Ishikawa (cell line): ENCODE results near the gene SNAPIN.

Experiments
- CEBPB ChIP-seq: IDR thresholded peaks from 2 replicates; pipeline ENCODE4 v1.6.1; 2012
- EGR1 ChIP-seq: IDR thresholded peaks from 2 replicates; pipeline ENCODE4 v1.6.1; 2012
- EP300 ChIP-seq: IDR thresholded peaks from 2 replicates; pipeline ENCODE4 v1.6.1; 2012; ENCODE audit warnings: borderline replicate concordance
- MAX ChIP-seq: IDR thresholded peaks from 2 replicates; pipeline ENCODE4 v1.6.1; 2012
- NFIC ChIP-seq: IDR thresholded peaks from 2 replicates; pipeline ENCODE4 v1.6.1; 2012
- RAD21 ChIP-seq: IDR thresholded peaks from 2 replicates; pipeline ENCODE4 v1.6.1; 2012; ENCODE audit warnings: low read depth
- TAF1 ChIP-seq: IDR thresholded peaks from 2 replicates; pipeline ENCODE4 v1.6.1; 2012; ENCODE audit warnings: low read depth, mild to moderate bottlenecking
- TCF12 ChIP-seq: IDR thresholded peaks from 2 replicates; pipeline ENCODE4 v1.6.1; 2012; ENCODE audit warnings: low read depth
- TEAD4 ChIP-seq: IDR thresholded peaks from 2 replicates; pipeline ENCODE4 v1.6.1; 2012
- YY1 ChIP-seq: IDR thresholded peaks from 2 replicates; pipeline ENCODE4 v1.6.1; 2012; ENCODE audit warnings: low read depth

- no peak for TF ChIP-seq EP300
- TF ChIP-seq TCF12: no peak
- TF ChIP-seq TAF1: no peak
- no peak for TF ChIP-seq YY1
- no peak for TF ChIP-seq CEBPB
- no peak for TF ChIP-seq NFIC
- TF ChIP-seq TEAD4: no peak
- TF ChIP-seq EGR1: no peak
- TF ChIP-seq RAD21: peak; percentile 94
- TF ChIP-seq MAX: no peak
Measured at GRCh38 chr1:153677718-153678518, 19.4 kb downstream of the SNAPIN start.
